ENCODE measurements around the gene CADPS2. TPM values are rescaled to one million over a fixed set of nuclear protein-coding genes. Genes with fewer than 3 reads are reported as not detected.

The CADPS2 gene
- total RNA-seq, 2 experiments from 2014 or later, result not detected

DNA sequence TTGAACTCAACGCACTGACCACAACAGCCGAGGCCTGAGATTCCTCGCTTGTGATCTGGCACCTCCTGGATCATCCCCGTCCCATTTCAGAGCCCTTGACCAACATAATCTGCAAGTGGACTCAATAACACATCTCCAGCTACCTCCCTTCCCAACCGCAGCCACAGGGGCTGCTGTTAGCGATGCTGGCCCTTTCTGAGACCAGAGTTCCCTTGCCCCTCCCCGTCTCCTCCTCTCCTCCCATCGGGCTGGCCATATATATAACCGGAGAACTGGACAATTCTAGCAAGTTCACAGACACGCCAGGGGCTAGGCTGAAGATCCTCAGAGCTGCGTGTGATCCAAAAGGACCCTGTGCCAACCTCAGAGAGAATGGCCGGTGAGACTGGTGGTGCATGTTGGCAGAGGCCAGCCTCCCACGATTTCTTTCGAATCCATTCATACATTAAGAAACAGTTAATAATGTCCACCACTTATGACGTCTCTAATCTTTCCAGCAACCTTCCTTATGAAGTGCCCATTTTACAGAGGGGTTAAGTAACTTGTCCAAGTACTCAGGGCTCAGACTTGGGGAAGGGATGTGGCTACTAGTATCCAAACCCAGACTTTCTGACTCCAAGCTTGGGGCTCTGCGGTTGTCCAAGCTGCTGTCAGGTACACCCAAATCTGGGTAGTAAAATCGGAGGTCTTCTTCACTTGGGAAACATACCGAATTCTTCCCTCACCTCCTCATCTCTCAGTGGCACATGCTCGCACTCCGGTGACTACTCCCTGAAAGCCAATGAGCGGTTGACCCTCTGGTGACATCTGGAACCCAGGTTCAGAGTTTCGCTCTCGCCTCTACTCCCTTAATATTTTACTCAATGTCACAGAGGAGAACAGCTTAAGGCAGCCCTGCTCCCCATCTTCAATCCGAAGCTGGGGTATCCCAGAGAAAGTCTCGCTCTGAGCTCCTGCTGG is 570.5 kb downstream of the CADPS2 start:
- Histone ChIP-seq H3K4me3 (ENCODE audit: low read length) (no peak overlapping the region), H3K36me3 (ENCODE audit: insufficient read depth, low read length) (no peaks in the 10 kb centered on the region), H3K27me3 (ENCODE audit: control insufficient read depth in 1 of 2, insufficient read depth in 2 of 2, low read length in 2 of 2) (peaks cover 52 to 75% of the 10 kb centered on the region in 2 experiments), H3K9me3 (ENCODE audit: control insufficient read depth in 1 of 2, insufficient read depth in 1 of 2, low read length in 2 of 2) (peaks cover 0 to 23% of the 10 kb centered on the region in 2 experiments), H3K4me1 (ENCODE audit: insufficient read depth, low read length) (no peaks in the 10 kb centered on the region), H3K27ac (ENCODE audit: low read depth in 1 of 2, low read length in 2 of 2) (no peak overlapping the region)
- intact Hi-C loops (cut with DNase I, micrococcal nuclease), result no loop called here
- ChIA-PET CTCF (no interaction called here), POLR2A (no interaction called here)
- Mint-ChIP-seq H3K27me3 (peaks cover 78% of the 10 kb centered on the region), H3K27ac (no peak overlapping the region), H3K36me3 (ENCODE audit: low read depth) (no peaks in the 10 kb centered on the region), H3K4me3 (no peak overlapping the region), H3K4me1 (ENCODE audit: low read depth) (no peaks in the 10 kb centered on the region), H3K9me3 (no peaks in the 10 kb centered on the region)
- DNase-seq (no peak), ATAC-seq (ENCODE audit: poor library complexity) (no peak)
- TF ChIP-seq, protein P1, sequence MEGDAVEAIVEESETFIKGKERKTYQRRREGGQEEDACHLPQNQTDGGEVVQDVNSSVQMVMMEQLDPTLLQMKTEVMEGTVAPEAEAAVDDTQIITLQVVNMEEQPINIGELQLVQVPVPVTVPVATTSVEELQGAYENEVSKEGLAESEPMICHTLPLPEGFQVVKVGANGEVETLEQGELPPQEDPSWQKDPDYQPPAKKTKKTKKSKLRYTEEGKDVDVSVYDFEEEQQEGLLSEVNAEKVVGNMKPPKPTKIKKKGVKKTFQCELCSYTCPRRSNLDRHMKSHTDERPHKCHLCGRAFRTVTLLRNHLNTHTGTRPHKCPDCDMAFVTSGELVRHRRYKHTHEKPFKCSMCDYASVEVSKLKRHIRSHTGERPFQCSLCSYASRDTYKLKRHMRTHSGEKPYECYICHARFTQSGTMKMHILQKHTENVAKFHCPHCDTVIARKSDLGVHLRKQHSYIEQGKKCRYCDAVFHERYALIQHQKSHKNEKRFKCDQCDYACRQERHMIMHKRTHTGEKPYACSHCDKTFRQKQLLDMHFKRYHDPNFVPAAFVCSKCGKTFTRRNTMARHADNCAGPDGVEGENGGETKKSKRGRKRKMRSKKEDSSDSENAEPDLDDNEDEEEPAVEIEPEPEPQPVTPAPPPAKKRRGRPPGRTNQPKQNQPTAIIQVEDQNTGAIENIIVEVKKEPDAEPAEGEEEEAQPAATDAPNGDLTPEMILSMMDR (IDR thresholded peaks at IDR 0.05), result no peak

DNA sequence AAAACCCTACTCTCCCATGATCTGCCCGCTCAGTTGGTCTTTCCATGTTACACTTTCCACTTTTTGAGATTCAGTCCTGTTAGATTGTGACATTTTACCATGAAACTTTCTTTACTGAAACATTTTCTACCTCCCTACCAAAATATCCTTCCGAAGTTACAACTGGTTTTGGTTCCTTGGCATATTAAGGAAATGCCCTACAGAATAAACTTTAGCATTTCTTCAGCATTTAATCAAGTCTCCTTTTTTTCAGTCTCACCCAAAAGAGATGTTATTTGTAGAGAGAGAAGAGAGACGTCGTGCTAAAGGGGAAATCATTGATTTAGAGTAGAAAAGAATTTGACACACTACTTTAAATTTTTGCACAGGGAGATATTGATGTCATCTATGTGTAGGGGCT is 572.0 kb downstream of the CADPS2 start:
- intact Hi-C loops (cut with DNase I, micrococcal nuclease), result no loop called here
- ATAC-seq (ENCODE audit: poor library complexity), result no peak
- Histone ChIP-seq H3K36me3 (ENCODE audit: insufficient read depth, low read length) (no peaks in the 10 kb centered on the region), H3K4me3 (ENCODE audit: low read length) (no peak overlapping the region), H3K9me3 (ENCODE audit: control insufficient read depth in 1 of 2, insufficient read depth in 1 of 2, low read length in 2 of 2) (peaks cover 0 to 32% of the 10 kb centered on the region in 2 experiments), H3K27ac (ENCODE audit: low read depth in 1 of 2, low read length in 2 of 2) (no peak overlapping the region), H3K4me1 (ENCODE audit: insufficient read depth, low read length) (peaks cover 6% of the 10 kb centered on the region), H3K27me3 (ENCODE audit: control insufficient read depth in 1 of 2, insufficient read depth in 2 of 2, low read length in 2 of 2) (peaks cover 62 to 89% of the 10 kb centered on the region in 2 experiments)
- peaks cover 80% of the 10 kb centered on the region for H3K27me3 Mint-ChIP-seq
- no peak overlapping the region for H3K4me3 Mint-ChIP-seq
- H3K9me3 Mint-ChIP-seq, result no peaks in the 10 kb centered on the region
- no peaks in the 10 kb centered on the region for H3K4me1 Mint-ChIP-seq (ENCODE audit: low read depth)
- H3K36me3 Mint-ChIP-seq (ENCODE audit: low read depth), result no peaks in the 10 kb centered on the region
- POLR2A ChIA-PET, result no interaction called here
- TF ChIP-seq, protein P1 (IDR thresholded peaks at IDR 0.05), result no peak
- CTCF ChIA-PET, result no interaction called here
- no peak for DNase-seq
- H3K27ac Mint-ChIP-seq, result no peak overlapping the region

DNA sequence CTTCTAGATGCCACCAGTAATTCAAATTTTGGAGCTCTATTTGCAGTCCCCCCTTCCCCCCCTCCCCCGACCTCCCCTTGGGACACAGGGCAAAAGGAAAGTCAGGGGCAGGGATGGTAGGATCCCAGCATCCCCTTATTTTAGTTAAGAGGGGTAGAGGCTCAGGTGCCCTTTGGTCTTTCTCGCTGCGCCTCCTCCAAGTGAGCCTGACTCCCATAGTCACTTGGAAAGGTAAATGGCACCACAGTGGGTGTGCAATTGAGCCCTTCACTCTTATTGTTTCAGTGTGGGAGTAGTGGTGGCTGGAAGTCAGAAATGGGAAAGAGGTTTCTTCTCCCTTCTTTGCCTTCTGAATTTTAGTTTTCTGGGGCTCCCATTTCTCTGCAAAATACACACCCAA is 573.5 kb downstream of the CADPS2 start:
- H3K27ac ChIP-seq (ENCODE audit: low read depth in 1 of 2, low read length in 2 of 2), result no peak overlapping the region
- Mint-ChIP-seq H3K27me3 (peaks cover 82% of the 10 kb centered on the region), H3K4me3 (no peak overlapping the region), H3K4me1 (ENCODE audit: low read depth) (no peaks in the 10 kb centered on the region), H3K36me3 (ENCODE audit: low read depth) (no peaks in the 10 kb centered on the region), H3K27ac (no peak overlapping the region), H3K9me3 (no peaks in the 10 kb centered on the region)
- TF ChIP-seq, protein P1 (IDR thresholded peaks at IDR 0.05), result no peak
- no peaks in the 10 kb centered on the region for H3K36me3 ChIP-seq (ENCODE audit: insufficient read depth, low read length)
- H3K27me3 ChIP-seq (ENCODE audit: control insufficient read depth in 1 of 2, insufficient read depth in 2 of 2, low read length in 2 of 2), result peaks cover 67 to 96% of the 10 kb centered on the region in 2 experiments
- POLR2A ChIA-PET, result no interaction called here
- H3K4me1 ChIP-seq (ENCODE audit: insufficient read depth, low read length), result peaks cover 6% of the 10 kb centered on the region
- ATAC-seq (ENCODE audit: poor library complexity) (no peak), DNase-seq (no peak)
- peaks cover 0 to 32% of the 10 kb centered on the region in 2 experiments for H3K9me3 ChIP-seq (ENCODE audit: control insufficient read depth in 1 of 2, insufficient read depth in 1 of 2, low read length in 2 of 2)
- intact Hi-C loops (cut with DNase I, micrococcal nuclease), result no loop called here
- no peak overlapping the region for H3K4me3 ChIP-seq (ENCODE audit: low read length)
- CTCF ChIA-PET, result no interaction called here

All from CD4-positive, alpha-beta T cell (primary cell).